ENCODE data around the gene RERGL.
"Not testable (repeated sequence)": the region's sequence is repeated elsewhere in the genome, so short reads cannot be mapped to it uniquely, and the experiment has no call there.

DNA sequence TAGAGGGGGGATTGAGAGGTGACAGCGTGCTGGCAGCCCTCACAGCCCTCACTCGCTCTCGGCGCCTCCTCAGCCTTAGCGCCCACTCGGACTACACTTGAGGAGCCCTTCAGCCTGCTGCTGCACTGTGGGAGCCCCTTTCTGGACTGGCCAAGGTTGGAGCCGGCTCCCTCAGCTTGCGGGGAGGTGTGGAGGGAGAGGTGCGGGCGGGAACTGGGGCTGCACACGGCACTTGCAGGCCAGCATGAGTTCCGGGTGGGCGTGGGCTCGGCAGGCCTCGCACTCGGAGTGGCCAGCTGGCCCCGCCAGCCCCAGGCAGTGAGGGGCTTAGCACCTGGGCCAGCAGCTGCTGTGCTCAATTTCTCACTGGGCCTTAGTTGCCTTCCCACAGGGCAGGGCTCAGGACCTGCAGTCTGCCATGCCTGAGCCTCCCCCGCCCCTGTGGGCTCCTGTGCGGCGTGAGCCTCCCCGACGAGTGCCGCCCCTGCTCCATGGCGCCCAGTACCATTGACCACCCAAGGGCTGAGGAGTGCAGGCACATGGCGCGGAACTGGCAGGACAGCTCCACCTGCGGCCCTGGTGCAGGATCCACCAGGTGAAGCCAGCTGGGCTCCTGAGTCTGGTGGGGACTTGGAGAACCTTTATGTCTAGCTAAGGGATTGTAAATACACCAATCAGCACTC, 49.8 kb downstream of the RERGL start:
- TF ChIP-seq, protein P1, sequence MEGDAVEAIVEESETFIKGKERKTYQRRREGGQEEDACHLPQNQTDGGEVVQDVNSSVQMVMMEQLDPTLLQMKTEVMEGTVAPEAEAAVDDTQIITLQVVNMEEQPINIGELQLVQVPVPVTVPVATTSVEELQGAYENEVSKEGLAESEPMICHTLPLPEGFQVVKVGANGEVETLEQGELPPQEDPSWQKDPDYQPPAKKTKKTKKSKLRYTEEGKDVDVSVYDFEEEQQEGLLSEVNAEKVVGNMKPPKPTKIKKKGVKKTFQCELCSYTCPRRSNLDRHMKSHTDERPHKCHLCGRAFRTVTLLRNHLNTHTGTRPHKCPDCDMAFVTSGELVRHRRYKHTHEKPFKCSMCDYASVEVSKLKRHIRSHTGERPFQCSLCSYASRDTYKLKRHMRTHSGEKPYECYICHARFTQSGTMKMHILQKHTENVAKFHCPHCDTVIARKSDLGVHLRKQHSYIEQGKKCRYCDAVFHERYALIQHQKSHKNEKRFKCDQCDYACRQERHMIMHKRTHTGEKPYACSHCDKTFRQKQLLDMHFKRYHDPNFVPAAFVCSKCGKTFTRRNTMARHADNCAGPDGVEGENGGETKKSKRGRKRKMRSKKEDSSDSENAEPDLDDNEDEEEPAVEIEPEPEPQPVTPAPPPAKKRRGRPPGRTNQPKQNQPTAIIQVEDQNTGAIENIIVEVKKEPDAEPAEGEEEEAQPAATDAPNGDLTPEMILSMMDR (IDR thresholded peaks at IDR 0.05; ENCODE audit: insufficient read depth, low read depth, low read length) = not testable (repeated sequence)
- TF ChIP-seq EZH2 (IDR thresholded peaks at IDR 0.05; ENCODE audit: insufficient read depth, low read length) = not testable (repeated sequence)
